ENCODE results near the gene BTBD2. TPM values are rescaled to one million over a fixed set of nuclear protein-coding genes. Genes with fewer than 3 reads are reported as not detected.
A peak's percentile ranks its signal among the peaks of the same experiment; 100 is the strongest.

BTBD2 gene
- 10 to 100 TPM; 52.2 to 59.4 TPM for total RNA-seq
- 1 to 10 TPM; 2.8 to 6.6 TPM for polyA plus RNA-seq

DNA sequence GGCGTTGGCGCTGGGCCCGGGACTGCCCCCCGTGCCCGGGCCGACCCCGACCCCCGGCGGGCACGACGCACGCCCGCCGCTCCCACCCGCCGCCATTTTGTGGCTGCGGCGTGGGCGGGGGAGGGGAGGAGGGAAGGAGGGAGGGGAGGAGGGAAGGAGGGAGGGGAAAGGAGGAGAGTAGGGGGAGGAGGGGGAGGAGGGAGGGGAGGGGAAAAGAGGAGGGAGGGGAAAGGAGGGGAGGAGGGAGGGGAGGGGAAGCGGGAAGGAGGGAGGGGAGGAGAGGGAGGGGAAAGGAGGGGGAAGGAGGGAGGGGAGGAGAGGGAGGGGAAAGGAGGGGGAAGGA is at the start of gene BTBD2:
BTBD2 (minus strand) TSS at position 107 of the 343 bp plus-strand sequence; CDS start at position 96, 11 bp downstream.
- peaks cover 5 to 10% of the 10 kb centered on the region in 2 donors for H3K36me3 Mint-ChIP-seq
- Histone ChIP-seq H3K4me1 (ENCODE audit: insufficient read depth, low read length) (peaks cover 16% of the 10 kb centered on the region), H3K4me3 (ENCODE audit: low read length in 2 of 2) (no peak within 1 kb of the TSS), H3K9me3 (ENCODE audit: control insufficient read depth in 1 of 2, low read length in 2 of 2) (no peaks in the 10 kb centered on the region), H3K27me3 (ENCODE audit: insufficient read depth, low read length) (no peaks in the 10 kb centered on the region), H3K27ac (ENCODE audit: low read depth, low read length) (peak within 1 kb of the TSS; percentile 18), H3K36me3 (ENCODE audit: insufficient read depth, low read length) (no peaks in the 10 kb centered on the region)
- no peaks in the 10 kb centered on the region for H3K27me3 Mint-ChIP-seq
- H3K9me3 Mint-ChIP-seq, result peaks cover 0 to 3% (median 0%) of the 10 kb centered on the region in 8 donors
- peaks cover 8 to 30% (median 19%) of the 10 kb centered on the region in 4 donors for H3K4me1 Mint-ChIP-seq
- H3K4me3 Mint-ChIP-seq, result peak within 1 kb of the TSS; percentile 53 to 73 (median 64)
- DNase-seq, result peak in 4 of 5 donors; percentile 23 to 58 (median 28)
- intact Hi-C loops (cut with micrococcal nuclease), result loop anchor here (1.0 kb wide), 1 partner anchor 86 kb away; no protein-coding TSS in a partner anchor
- peak within 1 kb of the TSS in 5 of 7 donors; percentile 47 to 91 (median 72) for H3K27ac Mint-ChIP-seq
- ChIA-PET CTCF (ENCODE audit: partially characterized antibody) (interaction anchor here (0.5 kb wide), 1 partner anchor 86 kb away, joined by 3 read pairs; no protein-coding TSS in a partner anchor), POLR2A (ENCODE audit: partially characterized antibody) (interaction anchor here (1.0 to 2.9 kb wide), 6 partner anchors 18 to 80 kb away, joined by 3 to 11 read pairs (median 4); partner anchors contain the start of genes MKNK2 and MOB3A)

DNA sequence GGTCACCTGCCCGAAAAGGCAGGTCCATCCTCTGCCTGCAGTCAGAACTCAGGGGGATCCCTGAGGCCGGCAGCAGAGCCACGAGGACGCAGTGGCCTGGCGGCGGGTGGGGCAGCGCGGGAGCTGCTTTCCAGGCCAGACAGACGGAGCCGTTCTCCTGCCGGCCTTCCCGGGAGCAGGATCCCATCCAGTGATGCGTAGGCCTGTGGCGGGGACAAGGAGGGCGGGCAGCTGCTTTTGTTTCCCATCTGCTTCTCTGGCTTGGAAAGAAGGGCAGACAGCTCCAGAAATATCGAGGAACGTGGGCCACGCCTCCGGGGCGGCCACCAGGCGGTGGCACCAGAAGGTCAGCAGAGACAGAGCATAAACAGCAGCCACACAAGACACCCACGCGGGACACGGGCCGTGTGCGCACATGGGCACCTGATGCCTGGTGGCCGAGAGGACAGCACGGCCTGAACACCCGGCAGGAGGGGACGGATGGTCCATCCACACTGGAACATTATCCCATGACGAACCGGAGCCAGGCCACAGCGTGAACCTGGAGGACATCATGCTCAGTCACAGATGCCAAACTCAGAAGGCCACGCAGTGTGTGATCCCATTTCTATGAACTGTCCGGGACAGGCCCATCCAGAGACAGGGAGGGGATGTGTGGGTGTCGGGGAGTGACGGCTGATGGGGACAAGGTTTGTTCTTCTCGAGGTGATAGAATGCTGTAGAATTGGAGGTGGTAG is 49.4 kb upstream of the BTBD2 start:
- Histone ChIP-seq H3K36me3 (ENCODE audit: insufficient read depth, low read length) (no peaks in the 10 kb centered on the region), H3K4me1 (ENCODE audit: insufficient read depth, low read length) (peaks cover 32% of the 10 kb centered on the region), H3K27me3 (ENCODE audit: insufficient read depth, low read length) (no peaks in the 10 kb centered on the region), H3K4me3 (ENCODE audit: low read length in 2 of 2) (no peak overlapping the region), H3K9me3 (ENCODE audit: control insufficient read depth in 1 of 2, low read length in 2 of 2) (no peaks in the 10 kb centered on the region), H3K27ac (ENCODE audit: low read depth, low read length) (no peak overlapping the region)
- POLR2A ChIA-PET (ENCODE audit: partially characterized antibody), result interaction anchor here (1.0 kb wide), 1 partner anchor 20 kb away, joined by 3 read pairs; no protein-coding TSS in a partner anchor
- no peaks in the 10 kb centered on the region for H3K27me3 Mint-ChIP-seq
- H3K36me3 Mint-ChIP-seq, result peaks cover 0 to 7% of the 10 kb centered on the region in 2 donors
- no peaks in the 10 kb centered on the region for H3K9me3 Mint-ChIP-seq
- H3K4me3 Mint-ChIP-seq, result no peak overlapping the region
- no peak for DNase-seq
- peaks cover 13 to 36% (median 24%) of the 10 kb centered on the region in 4 donors for H3K4me1 Mint-ChIP-seq
- peak overlapping the region in 4 of 7 donors; percentile 10 to 75 (median 64) for H3K27ac Mint-ChIP-seq
- intact Hi-C loops (cut with micrococcal nuclease), result loop anchor here (5.0 kb wide), 1 partner anchor 138 kb away; no protein-coding TSS in a partner anchor
- CTCF ChIA-PET (ENCODE audit: partially characterized antibody), result interaction anchor here (1.4 to 1.5 kb wide), 2 partner anchors 19 to 45 kb away, joined by 5 read pairs; no protein-coding TSS in a partner anchor

- no peaks in the 10 kb centered on the region for H3K9me3 ChIP-seq (ENCODE audit: control insufficient read depth in 1 of 2, low read length in 2 of 2)
- no peak overlapping the region for H3K4me3 ChIP-seq (ENCODE audit: low read length in 2 of 2)
- Mint-ChIP-seq H3K9me3 (no peaks in the 10 kb centered on the region), H3K4me1 (peaks cover 11 to 33% (median 22%) of the 10 kb centered on the region in 4 donors), H3K36me3 (peaks cover 0 to 4% of the 10 kb centered on the region in 2 donors), H3K27me3 (no peaks in the 10 kb centered on the region), H3K4me3 (no peak overlapping the region), H3K27ac (peak overlapping the region in 1 of 7 donors; percentile 52)
- ChIA-PET CTCF (ENCODE audit: partially characterized antibody) (no interaction called here), POLR2A (ENCODE audit: partially characterized antibody) (interaction anchor here (0.8 to 1.2 kb wide), 3 partner anchors 21 to 48 kb away, joined by 3 read pairs; no protein-coding TSS in a partner anchor)
- H3K36me3 ChIP-seq (ENCODE audit: insufficient read depth, low read length), result no peaks in the 10 kb centered on the region
- intact Hi-C loops (cut with micrococcal nuclease), result no loop called here
- no peak for DNase-seq
- H3K4me1 ChIP-seq (ENCODE audit: insufficient read depth, low read length), result peaks cover 32% of the 10 kb centered on the region
- no peak overlapping the region for H3K27ac ChIP-seq (ENCODE audit: low read depth, low read length)
- no peaks in the 10 kb centered on the region for H3K27me3 ChIP-seq (ENCODE audit: insufficient read depth, low read length)
Measured at GRCh38 chr19:2064395-2064787, 48.9 kb upstream of the BTBD2 start.

DNA sequence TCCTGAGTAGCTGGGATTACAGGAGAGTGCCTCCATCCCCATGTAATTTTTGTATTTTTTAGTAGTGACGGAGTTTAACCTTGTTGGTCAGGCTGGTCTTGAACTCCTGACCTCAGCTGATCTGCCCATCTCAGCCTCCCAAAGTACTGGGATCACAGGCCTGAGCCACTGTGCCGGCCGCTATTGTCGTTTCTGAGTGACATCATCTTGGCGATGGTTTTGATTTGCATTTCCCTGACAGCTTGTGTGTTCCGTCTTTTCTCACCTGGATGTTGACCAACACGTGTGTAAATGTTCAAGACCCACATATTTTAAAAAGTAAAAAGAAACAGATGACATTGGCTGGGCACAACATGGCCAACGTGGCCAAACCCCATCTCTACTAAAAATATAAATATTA is 48.3 kb upstream of the BTBD2 start:
- peak overlapping the region in 2 of 8 donors; percentile 34 to 39 for H3K4me3 Mint-ChIP-seq

GRCh38 chr19:2062770-2063169 is 47.3 kb upstream of the BTBD2 start:
- Histone ChIP-seq H3K9me3 (ENCODE audit: control insufficient read depth in 1 of 2, low read length in 2 of 2) (no peaks in the 10 kb centered on the region), H3K27ac (ENCODE audit: low read depth, low read length) (no peak overlapping the region), H3K4me1 (ENCODE audit: insufficient read depth, low read length) (peaks cover 44% of the 10 kb centered on the region), H3K27me3 (ENCODE audit: insufficient read depth, low read length) (no peaks in the 10 kb centered on the region), H3K4me3 (ENCODE audit: low read length in 2 of 2) (no peak overlapping the region), H3K36me3 (ENCODE audit: insufficient read depth, low read length) (no peaks in the 10 kb centered on the region)
- ChIA-PET CTCF (ENCODE audit: partially characterized antibody) (interaction anchor here (0.5 to 2.9 kb wide), 4 partner anchors 11 to 407 kb away, joined by 3 to 9 read pairs (median 6); no protein-coding TSS in a partner anchor), POLR2A (ENCODE audit: partially characterized antibody) (interaction anchor here (0.7 to 5.4 kb wide), 9 partner anchors 9 to 121 kb away, joined by 3 to 88 read pairs (median 5); partner anchors contain the start of gene MKNK2)
- peaks cover 11 to 44% (median 27%) of the 10 kb centered on the region in 4 donors for H3K4me1 Mint-ChIP-seq
- H3K27ac Mint-ChIP-seq, result peak overlapping the region in 6 of 7 donors; percentile 70 to 99 (median 84)
- no peaks in the 10 kb centered on the region for H3K27me3 Mint-ChIP-seq
- intact Hi-C loops (cut with micrococcal nuclease), result no loop called here
- no peaks in the 10 kb centered on the region for H3K9me3 Mint-ChIP-seq
- no peak for DNase-seq
- peaks cover 0 to 4% of the 10 kb centered on the region in 2 donors for H3K36me3 Mint-ChIP-seq
- peak overlapping the region; percentile 85 to 98 (median 92) for H3K4me3 Mint-ChIP-seq

More for the DNA sequence above, 48.3 kb upstream of the BTBD2 start:
- intact Hi-C loops (cut with micrococcal nuclease), result no loop called here
- H3K27me3 Mint-ChIP-seq, result no peaks in the 10 kb centered on the region
- ChIA-PET CTCF (ENCODE audit: partially characterized antibody) (no interaction called here), POLR2A (ENCODE audit: partially characterized antibody) (interaction anchor here (0.6 to 5.4 kb wide), 9 partner anchors 14 to 127 kb away, joined by 3 to 88 read pairs (median 5); partner anchors contain the start of gene MKNK2)
- no peaks in the 10 kb centered on the region for H3K9me3 Mint-ChIP-seq
- no peak overlapping the region for H3K27ac ChIP-seq (ENCODE audit: low read depth, low read length)
- H3K27me3 ChIP-seq (ENCODE audit: insufficient read depth, low read length), result no peaks in the 10 kb centered on the region
- no peak overlapping the region for H3K4me3 ChIP-seq (ENCODE audit: low read length in 2 of 2)
- peaks cover 0 to 4% of the 10 kb centered on the region in 2 donors for H3K36me3 Mint-ChIP-seq
- H3K4me1 Mint-ChIP-seq, result peaks cover 10 to 34% (median 22%) of the 10 kb centered on the region in 4 donors
- no peak for DNase-seq
- H3K36me3 ChIP-seq (ENCODE audit: insufficient read depth, low read length), result no peaks in the 10 kb centered on the region
- no peaks in the 10 kb centered on the region for H3K9me3 ChIP-seq (ENCODE audit: control insufficient read depth in 1 of 2, low read length in 2 of 2)
- H3K4me1 ChIP-seq (ENCODE audit: insufficient read depth, low read length), result peaks cover 33% of the 10 kb centered on the region
- peak overlapping the region in 5 of 7 donors; percentile 9 to 99 (median 60) for H3K27ac Mint-ChIP-seq

DNA sequence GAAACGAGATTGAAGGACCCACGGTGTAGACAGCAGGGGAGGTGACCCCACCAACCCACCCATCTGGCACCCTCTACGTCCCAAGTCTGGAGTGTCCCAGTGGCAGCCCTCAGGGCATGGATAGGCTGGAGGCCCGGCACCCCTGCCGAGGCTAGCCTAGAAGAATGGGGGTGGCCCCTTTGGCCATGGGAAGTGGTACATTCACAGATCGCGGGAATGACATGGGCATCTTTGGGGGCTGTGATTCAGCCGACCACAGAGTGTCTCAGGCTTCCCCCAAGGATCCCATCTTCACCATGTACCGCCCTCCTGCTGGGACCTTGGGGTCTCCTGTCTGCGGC is 46.8 kb upstream of the BTBD2 start:
- Histone ChIP-seq H3K9me3 (ENCODE audit: control insufficient read depth in 1 of 2, low read length in 2 of 2) (no peaks in the 10 kb centered on the region), H3K4me3 (ENCODE audit: low read length in 2 of 2) (peak overlapping the region; percentile 59 to 87), H3K27me3 (ENCODE audit: insufficient read depth, low read length) (no peaks in the 10 kb centered on the region), H3K4me1 (ENCODE audit: insufficient read depth, low read length) (peaks cover 48% of the 10 kb centered on the region), H3K36me3 (ENCODE audit: insufficient read depth, low read length) (no peaks in the 10 kb centered on the region), H3K27ac (ENCODE audit: low read depth, low read length) (peak overlapping the region; percentile 97)
- no peaks in the 10 kb centered on the region for H3K9me3 Mint-ChIP-seq
- ChIA-PET POLR2A (ENCODE audit: partially characterized antibody) (interaction anchor here (0.7 to 6.7 kb wide), 14 partner anchors 10 to 120 kb away, joined by 3 to 88 read pairs (median 8); partner anchors contain the start of genes MKNK2 and MOB3A), CTCF (ENCODE audit: partially characterized antibody) (interaction anchor here (0.5 to 2.9 kb wide), 4 partner anchors 8 to 408 kb away, joined by 3 to 9 read pairs (median 6); no protein-coding TSS in a partner anchor)
- H3K36me3 Mint-ChIP-seq, result peaks cover 0 to 4% of the 10 kb centered on the region in 2 donors
- peak overlapping the region; percentile 85 to 98 (median 92) for H3K4me3 Mint-ChIP-seq
- no peaks in the 10 kb centered on the region for H3K27me3 Mint-ChIP-seq
- intact Hi-C loops (cut with micrococcal nuclease), result no loop called here
- peak overlapping the region in 6 of 7 donors; percentile 70 to 99 (median 91) for H3K27ac Mint-ChIP-seq
- no peak for DNase-seq
- H3K4me1 Mint-ChIP-seq, result peaks cover 11 to 48% (median 29%) of the 10 kb centered on the region in 4 donors
